ENCODE data around the gene EBF3.

Gene EBF3

DNA sequence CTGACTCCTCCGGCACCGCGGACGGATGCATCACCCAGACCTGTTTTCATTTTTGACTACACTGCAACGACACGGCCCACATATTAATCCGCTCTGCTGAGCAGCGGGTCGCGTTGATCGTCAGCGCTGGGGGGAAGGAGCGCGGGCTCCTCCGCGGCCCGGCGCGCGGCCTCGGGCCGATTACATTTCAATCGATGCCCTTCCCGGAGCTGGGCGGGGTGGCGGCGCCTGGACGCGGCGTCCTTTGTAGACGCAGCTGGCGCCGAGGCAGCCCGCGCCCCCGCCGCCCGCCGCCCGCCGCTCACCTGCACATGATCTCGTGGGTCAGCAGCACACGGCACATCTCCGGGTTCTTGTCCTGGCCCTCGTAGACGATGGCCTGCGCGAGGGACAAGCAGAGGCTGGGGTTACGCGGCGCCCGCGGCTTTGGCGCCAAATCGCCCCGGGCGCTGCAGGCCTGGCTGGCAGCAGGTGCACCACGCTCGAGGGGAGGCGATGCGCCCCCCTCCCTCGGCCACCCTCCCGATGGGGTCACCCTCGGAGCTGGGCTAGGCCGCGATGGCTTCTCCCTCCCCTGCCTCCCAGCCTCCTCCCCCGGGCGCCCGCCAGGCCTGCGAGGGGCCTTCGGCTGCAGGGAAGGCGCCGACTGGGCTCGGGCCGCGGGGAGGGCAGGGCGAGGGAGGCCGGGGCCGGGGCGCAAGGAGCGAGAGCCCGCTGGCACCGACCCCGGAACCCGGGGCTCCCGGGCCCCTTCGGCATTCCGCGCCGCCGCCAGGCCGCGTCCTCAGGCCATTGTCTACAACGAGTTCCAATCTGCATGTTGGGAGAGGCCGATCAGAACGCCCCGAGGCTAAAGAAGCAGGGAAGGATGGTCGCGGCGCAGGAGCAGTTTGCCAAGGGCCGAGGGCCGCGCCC lies 5.2 kb downstream of the EBF3 start:
- DNase-seq: no peak

DNA sequence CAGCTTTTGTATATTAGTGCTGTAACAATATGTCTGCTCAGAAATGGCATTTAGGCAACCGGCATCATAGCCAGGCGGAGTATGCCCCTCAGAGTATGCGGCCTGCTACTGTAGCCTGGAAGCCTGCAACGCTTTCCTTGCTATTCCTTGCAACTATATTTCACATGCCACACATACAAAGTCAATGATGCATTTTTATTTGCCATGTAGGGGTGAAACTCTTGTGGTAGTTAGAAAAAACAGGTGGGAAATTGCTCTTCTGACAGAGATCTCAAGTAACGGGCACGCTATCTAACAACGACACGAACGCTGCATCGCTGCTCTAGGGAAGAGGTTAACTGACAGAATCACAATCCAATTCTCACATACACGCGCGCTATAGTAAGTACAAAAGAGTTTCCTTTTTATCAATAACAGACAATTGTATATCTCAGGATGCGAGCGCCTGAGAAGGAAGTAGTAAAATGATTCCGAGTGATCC lies 5.9 kb downstream of the EBF3 start:
- DNase-seq: no peak

DNA sequence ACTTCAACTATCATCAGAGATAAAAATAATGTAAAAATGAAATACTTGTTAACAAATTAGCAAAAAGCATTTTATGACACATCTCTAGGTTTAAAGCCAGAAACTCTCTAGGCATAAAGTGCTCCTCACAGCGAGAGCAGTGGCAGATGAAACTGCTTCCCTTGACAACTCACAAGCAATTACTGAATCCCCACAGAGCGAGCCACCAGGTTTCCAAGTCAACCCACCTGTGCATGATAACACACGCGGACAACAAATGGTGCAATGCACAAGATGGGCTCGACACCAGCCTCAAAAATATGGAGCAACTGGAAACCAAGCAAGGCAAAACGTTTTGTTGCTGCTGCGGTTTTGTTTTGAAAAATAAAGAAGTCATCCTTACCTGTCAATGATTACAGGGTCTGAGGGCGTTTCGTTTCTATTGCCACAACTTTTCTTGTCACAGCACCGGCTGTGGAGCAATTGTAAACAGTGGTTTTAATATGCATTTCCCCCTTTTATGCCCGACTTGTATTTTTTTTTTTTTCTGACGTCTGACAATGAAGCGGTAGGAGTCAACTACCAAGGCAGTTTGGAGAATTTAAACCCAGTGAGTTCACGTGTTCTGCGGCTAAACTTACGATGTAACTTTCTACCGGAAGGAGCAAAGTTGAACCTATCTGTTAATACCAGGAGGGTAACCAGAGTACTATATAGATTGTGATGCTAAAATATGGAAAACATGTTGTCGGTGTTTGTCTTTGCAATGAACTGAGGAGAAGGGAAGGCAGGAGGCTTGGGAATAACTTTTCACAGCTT lies 7.0 kb downstream of the EBF3 start:
- no peak for DNase-seq

DNA sequence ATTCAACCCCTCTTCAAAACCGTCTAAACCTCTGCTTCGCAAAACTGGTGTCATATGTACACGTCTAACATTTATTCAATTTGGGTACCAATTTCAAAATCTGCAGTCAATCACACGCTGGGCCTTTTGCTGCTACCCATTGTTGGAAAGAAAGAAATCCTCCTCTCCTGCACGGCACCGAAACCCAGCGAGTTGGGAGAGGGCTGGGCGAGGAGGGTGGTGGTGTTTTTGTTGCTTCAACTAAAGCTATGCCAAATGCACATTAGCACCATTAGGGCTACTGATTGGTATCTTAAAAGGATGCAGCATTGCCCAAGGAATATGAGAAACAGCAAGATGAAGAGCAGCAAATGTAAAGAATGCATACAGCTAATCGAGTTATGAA lies 7.8 kb downstream of the EBF3 start:
- DNase-seq: no peak

DNA sequence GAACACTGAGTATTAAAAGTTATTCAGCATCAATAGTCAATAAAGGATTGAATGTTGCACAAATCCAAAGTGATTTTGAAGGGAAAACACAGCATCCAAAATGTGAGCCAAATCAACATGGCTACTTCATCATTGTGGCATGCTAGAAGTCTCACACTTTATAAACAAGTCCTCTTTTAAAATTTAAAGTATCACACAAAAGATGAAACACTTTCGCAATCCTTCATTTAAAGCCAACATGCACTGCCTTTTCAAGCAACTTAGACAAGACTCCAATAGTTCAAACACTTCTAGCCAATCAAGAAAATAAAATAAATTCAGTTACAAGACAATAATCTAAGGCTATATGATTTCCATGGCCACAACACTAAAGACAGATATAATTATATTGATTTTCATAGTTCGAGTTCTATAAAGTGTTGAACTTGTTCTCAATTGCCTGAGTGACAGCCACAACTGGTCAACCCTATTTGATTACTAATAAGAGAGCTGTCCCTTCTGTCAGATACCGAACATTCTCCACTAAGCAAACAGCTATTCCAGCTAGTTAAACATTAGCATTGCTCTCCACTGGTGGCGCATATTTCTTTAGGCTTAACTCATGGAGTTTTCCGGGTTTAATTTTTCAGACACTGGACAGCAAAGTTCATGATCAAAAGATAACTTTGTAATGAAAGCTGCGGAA lies 8.3 kb downstream of the EBF3 start:
- DNase-seq: no peak

DNA sequence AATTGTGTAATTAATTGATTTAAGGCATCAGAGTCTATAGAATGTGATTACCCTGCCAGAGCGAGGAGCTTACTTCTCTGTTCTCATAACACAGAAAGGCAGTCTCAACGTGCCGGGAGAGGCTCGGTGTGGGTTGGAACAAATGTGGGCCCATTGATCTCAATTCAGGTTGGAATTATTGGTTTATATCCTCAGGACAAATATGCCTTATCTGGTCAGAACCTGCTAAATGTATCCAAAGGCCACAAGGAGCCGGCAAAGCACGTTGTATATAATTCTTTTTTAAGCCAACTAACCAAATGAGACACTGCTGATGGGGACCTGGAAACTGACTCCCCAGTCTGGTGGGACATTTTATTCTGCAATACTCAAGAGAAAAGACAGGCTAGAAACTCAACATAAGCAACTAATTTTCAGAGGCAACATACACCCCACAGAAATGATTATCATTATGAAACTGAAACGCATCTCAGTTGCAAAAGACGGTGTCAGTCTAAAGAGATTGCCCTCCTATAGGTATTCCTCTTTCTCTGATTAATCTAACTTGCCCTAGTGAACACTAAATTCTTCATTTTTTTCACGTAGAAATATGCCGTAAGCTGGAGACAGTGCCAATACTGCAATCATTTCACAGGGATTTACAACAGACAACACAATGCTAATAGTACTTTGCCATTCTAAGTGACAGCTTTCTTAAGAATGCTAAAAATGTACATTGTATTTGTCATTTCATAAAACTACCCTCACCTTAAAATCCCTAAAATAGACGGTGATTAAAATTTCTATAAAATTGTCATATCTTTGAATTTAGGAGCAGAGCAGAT lies 9.4 kb downstream of the EBF3 start:
- no peak for DNase-seq

DNA sequence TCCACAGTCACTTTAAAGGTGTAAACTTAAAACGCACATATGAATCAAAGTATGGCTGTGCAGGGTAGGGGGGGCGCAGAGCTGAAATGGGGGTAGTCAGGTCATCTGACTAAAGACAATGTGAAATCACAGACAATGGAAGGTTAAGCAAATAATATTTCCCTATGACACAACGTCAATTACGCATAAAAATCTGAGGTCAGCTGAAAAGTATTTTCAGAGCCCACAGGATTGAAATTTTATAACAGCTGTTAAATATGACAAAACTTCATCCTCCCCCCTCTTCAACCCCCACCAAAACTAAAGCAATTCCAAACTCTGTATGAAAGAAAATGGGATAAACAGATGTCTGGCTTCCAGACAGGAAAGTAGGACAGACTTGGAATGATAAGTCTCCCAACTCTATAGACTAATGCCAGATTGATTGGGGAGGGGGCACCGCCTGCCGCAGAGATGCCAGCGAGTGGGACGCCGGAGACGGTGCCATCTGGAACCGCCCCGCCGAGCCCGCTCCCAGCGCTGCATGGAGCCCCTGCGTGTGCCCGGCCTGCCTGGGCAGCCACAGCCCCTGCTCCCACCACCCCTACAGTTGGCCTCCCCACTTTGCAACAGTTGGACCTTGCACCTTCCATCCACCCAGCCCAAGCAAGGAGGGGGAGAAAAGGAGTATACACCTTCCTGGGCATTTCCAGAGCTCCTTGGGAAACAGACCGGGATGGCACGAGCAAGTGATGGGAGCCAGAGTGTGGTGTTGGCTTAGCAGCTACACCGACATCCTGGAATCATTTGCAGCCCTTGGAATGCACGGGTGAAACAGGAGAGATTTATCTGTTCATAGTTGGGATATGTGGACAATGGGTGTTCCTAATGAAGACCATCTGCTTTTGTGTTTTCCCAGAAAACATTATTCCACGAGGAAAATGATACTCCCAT lies 10.7 kb downstream of the EBF3 start:
- DNase-seq: no peak

DNA sequence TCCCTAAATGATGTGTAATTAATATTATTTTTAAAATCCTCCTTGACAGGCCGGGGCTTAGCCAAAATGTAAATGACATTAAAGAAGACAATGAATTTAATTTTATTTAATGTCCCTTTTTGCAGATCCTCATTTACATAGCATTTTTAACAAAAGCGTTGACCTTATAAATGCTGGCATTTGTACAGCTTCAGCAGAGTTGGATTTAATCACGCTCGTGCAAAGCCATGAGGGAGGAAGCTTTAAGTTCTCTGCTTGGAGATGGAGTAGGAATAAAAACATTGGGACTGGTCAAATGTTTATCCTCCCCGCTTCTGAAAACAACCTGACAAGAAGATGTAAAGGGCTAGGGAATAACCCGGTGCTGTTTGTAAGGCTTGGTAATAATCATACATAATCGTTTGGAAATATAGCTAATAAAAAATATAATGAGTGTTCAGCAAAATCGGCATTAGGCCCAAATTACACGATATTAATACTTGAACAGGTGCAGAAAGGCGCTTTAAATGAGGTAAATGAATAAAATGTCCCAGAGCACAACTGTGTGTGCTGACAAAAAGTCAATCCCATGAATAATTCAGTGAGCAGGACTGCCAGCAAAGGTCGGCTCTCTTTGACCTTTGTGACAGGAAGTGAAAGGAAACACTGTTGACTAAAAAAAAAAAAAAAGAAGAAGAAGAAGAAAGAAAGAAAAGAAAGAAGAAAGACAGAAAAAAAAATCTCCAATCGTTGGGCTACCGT lies 11.5 kb downstream of the EBF3 start:
- DNase-seq: no peak

DNA sequence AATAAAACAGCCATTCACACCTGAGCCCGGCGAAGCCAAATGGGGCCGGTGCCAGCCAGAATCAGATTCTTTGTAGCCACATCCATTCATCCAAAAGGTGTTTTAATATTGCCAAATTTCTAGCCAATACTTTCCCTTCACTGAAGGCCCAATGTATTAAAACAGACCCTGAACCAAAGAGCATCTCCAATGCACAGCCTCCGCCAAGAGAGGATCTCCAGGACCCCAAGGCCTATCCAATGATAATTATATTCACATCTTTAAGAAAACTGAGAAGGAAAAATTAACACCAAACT lies 12.2 kb downstream of the EBF3 start:
- no peak for DNase-seq

DNA sequence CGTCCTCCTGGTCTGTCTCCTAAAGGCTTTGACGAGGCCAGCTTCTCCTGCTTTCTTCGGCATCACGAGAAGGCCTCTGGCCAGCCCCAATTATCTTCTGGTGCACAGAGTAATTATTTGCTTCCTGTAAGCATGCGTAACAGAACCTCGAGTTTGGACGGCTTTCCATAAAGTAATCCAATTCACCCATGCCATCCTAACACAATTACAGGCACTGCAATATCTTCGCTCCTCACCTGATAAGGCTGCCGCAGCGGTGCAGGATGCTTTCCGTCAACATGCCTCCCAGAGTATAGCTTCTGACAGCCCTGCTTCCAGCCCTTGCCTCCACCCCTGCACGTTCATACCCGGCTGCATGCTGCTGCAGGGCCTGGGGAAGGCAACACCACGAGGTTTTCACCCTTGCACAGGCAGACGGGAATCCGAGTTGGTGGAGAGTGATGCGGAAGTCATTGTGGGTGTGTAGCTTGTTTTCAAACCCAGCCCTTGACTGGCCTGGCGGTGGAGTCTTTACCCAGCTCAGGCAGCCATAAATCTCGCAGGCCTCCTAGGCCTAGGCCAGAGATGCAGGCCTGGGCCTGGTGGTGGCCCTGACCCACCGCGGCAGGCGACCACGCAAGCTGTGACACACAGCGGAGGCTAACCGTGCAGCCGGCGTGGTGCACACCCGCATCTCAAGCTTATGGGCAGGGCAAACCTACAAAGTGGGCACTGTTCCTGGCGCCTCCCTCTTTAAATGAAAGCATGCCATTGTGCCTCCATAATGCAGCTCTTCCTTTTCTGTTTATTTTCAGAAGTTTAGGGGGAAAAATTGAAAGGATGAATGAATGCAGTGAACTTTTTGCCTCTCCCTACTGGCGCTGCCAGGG lies 12.7 kb downstream of the EBF3 start:
- no peak for DNase-seq

DNA sequence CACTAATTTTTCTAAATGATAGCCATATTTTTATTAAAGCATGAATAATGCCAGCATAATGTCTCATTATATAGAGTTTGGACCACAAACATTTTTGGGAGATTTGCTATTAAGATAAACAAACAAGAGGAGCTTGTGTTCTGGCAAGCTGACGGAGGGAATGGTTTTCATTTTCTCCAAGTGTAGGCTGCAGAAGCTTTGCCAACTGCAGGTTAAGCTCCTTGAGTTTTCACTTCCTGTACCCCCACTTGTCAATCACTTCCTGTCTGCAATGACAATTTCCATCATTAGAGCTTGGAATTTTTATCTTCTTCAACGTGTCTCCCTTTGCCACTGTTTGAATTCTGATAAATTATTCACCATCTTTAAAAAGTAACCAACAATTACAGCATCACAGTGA lies 13.4 kb downstream of the EBF3 start:
- DNase-seq: no peak

DNA sequence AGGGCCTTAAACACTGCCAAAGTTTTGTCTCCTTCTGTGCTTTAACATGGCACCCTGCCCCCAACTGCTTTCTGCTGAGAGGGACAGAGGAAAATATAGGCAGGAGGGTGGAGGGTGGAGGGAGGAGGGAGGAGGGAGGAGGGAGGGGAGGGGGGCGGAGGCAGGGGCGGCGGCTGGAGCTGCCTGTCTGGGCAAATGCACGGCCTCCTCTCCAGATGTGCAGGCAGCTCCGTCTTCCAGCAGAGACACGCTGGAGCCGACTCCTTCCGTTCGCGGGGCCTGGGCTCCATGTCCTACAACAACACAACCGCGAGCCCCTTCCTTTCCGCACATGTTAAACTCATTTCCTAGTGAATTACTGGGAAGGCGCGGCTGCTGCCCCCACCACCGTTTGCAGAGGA lies 14.2 kb downstream of the EBF3 start:
- no peak for DNase-seq

DNA sequence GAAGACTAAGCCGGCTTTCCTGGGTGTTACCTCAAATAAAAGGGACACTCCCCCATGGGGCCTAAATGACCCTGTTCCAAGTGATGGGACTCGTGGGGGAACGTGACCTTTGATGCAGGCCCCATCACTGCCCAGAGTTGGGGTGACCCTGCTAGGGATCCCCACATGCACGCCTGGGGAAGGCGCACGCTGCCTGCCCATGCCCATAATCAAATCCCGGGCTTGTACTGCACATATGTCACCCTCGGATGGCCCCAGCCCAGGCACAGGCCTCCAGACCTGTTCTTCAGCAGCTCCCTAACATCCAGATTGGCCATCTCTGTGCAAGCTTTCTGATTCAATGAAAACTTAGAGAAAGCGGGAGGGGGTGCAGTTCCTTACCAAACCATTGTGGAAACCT lies 14.7 kb downstream of the EBF3 start:
- DNase-seq: no peak

DNA sequence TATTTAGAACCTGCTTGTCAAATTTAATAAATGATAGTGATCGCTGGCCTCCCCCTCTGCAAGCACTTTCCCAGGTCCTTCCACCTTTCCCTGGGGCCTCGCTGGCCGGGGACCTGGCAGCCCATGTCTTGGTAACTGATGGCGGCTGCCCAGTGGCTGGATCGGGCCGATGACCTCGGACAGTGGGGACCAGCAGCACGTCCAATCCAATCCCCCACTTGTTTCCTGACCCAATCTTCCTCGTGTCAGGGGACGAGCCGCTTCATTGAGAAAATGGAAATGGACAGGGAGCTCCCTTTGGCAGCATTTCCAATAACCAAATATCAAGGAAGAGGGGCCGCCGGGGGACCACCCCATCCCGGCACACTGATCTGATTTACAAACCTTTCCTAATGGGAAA lies 17.2 kb downstream of the EBF3 start:
- no peak for DNase-seq

DNA sequence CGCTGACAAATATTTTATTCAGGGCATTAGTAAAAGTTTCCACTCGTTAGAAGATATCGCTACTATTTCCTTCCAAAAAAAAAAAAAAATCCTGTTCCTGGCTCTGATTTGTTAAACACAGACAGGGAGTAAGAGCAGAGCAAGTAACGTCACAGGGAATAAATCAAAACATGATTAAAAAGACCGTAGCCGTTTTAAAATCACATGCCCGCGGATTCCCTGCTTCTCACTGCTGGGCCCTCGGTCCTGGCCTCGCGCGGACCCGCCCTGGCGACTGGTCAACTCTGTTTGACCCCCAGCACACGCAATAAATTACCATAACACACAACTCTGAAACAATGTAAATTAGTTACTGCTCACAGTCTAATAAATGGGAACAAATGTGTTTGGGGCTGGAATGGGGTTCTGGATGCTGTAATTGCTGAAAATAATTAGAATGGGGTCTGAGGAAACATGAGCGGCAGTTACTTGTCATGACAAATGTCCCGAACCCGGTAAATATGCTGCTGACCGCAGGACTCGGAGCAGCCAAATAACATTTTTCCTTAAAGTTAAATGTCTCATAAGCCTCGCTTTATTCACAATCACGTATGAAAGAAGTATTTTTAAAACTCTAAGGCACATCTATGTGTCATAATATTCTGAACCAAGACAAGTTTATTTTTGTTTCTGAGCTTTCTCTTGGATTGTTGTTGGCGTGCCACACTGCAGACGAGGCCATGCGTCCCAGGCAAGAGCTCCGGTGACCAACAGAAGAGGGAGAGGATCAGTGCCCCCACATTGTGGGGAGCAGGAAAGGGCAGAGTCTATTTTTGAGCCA lies 17.9 kb downstream of the EBF3 start:
- DNase-seq: no peak

DNA sequence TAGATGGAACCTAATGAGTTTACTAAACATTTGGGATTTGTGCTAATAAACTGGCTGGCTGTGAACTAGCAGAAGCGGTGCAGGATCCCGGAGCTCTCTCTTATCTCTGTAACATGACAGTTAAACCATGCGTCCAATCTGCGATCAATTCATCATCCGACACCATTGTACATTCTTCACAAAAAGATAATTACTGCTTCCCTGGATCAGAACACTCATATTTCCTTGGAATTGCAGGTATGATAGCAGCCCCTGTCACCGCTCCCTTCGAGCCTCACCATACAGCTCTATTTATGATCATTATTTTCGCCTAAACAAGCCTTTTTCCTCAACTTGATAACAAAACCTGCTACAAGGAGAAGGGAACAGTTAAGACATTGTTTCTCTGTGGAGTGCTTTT lies 18.5 kb downstream of the EBF3 start:
- no peak for DNase-seq

DNA sequence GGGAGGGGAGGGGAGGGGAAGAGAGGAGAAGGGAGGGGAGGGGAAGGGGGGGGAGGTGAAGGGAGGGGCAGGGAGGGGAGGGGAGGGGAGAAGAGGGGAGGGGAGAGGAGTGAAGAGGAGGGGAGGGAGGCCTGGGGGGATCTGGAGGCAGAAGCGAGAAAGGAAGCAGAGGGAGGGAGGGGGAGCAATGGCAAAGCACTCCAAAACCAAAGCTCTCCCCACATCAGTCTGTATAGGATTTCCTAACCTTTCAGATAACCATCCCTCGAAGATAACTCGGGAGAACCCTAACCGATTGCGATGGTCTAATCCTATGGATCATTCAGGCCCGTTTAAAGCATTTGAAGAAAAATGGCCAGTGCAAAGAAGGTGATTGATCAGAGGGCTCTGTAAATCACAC lies 19.0 kb downstream of the EBF3 start:
- no peak for DNase-seq

DNA sequence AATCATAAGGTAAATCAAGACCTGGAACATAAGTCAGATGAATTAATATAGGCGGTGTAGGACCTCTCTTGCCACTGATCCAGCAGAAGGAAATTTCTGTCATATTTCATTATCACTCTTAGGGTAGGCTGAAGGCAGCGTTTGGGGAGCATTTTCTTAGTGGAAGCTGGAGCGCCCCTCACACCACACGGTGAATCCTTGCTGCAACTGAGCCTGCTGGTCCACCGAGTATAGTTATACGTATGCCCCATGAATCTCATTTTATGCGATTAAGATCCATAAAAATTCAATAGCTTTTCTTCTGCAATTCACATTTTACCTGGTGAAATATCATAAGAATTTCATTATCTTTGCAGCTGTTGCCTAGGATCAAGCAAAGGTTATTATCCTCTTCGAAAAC lies 19.6 kb downstream of the EBF3 start:
- DNase-seq: no peak
